Measurements from ENCODE around the gene TMEM150A.

- TF ChIP-seq CTCF (IDR thresholded peaks at IDR 0.05) (no peak), POLR2A (IDR thresholded peaks at IDR 0.05) (no peak)
Measured at GRCh38 chr2:85651097-85651496, 48.6 kb upstream of the TMEM150A start.
